ENCODE data around the gene ACSL3. TPM values are rescaled to one million over a fixed set of nuclear protein-coding genes. Genes with fewer than 3 reads are reported as not detected.
"Not testable (repeated sequence)": the region's sequence is repeated elsewhere in the genome, so short reads cannot be mapped to it uniquely, and the experiment has no call there.

ACSL3 gene
- total RNA-seq, 1 donor from 2014 or later = 37.4 TPM

DNA sequence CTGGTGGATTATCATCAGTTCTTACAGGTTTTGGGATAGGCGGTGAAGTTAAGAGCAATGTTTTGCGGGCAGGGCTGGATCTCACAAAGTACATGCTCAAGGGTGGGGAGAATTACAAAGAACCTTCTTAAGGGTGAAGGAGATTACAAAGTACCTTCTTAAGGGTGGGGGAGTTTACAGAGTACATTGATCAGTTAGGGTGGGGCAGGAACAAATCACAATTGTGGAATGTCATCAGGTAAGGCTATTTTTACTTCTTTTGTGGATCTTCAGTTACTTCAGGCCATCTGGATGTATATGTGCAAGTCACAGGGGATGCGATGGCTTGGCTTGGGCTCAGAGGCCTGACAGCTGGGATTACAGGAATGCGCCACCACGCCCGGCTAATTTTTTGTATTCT, 12.8 kb upstream of the ACSL3 start:
- DNase-seq (ENCODE audit: low spot score); intact Hi-C loops (cut with DNase I): not testable (repeated sequence)

DNA sequence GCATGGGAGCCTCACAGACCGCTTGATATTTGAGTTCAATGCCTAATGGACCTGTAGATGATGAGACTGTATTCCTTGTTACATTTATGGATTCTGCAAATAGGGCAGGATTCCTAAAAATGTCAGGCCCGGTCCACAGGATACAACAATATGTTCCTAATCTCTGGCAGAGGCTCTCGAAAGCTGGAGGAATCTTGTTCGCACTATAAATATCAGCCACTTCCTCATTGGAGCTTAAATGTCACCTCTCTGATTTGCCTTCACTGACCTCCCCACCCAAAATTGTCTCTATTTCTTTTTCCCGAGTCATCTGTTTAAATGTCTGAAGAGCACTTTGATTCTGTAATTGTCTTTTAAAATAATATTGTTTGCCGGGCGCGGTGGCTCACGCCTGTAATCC, 12.0 kb upstream of the ACSL3 start:
- no peak for DNase-seq (ENCODE audit: low spot score)
- intact Hi-C loops (cut with DNase I) = no loop called here

DNA sequence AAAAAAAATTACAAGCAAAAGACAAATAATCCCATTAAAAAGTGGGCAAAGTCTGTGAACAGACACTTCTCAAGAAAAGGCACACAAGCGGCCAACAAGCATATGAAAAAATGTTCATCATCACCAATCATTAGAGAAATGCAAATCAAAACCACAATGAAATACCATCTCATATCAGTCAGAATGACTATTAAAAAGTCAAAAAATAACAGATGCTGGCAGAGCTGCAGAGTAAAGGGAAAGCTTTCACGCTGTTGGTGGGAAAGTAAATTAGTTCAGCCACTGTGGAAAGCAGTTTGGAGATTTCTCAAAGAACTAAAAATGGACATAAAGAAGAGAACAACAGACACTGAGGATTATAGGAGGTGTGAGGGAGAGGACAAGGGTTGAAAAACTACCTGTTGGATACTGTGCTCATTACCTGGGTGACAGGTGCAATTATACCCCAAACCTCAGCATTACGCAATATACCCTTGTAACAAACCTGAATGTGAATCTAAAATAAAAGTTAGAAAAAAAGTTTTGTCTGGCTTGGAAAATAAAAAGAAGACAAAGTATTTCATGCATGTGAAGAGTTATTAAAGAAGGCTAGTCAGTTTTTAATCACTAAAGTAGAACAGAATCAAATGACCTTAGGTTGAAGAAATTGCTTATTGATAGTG, 8.7 kb upstream of the ACSL3 start:
- intact Hi-C loops (cut with DNase I) = no loop called here
- DNase-seq (ENCODE audit: low spot score) = no peak

DNA sequence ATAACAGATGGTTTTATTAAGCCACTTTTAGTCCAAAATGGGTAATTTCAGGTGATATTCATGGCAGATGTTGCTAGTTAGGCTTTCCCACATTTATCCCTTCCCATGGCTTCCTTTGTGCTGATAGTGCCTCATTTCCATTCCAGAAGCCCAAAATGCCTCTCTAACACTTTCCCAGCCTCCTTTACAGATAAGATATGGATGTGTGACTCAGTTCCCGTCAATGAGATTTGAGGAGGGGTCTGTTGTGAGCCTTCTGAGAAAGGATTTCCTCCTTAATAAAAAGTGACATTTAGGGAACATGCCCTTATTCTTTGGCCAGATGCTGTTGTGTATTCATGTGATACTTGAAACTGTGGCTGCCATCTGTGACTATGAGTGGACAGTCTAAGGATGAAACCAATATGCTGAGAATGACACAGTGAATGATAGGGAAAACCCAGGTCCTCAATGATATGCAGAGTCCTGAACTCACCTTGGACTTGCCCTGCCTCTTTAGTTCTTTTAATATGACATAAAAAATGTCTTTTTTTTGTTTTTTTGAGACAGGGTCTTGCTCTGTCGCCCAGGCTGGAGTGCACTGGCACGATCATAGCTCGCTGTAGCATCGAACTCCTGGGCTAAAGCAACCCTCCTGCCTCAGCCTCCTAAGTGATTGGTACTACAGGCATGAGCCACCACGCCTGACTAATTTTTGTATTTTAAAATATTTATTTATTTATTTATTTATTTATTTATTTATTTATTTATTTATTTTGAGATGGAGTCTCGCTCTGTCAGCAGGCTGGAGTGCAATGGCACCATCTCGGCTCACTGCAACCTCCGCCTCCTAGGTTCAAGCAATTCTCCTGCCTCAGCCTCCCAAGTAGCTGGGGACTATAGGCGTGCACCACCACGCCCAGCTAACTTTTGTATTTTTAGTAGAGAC, 5.8 kb upstream of the ACSL3 start:
- no peak for DNase-seq (ENCODE audit: low spot score)
- intact Hi-C loops (cut with DNase I) = no loop called here

DNA sequence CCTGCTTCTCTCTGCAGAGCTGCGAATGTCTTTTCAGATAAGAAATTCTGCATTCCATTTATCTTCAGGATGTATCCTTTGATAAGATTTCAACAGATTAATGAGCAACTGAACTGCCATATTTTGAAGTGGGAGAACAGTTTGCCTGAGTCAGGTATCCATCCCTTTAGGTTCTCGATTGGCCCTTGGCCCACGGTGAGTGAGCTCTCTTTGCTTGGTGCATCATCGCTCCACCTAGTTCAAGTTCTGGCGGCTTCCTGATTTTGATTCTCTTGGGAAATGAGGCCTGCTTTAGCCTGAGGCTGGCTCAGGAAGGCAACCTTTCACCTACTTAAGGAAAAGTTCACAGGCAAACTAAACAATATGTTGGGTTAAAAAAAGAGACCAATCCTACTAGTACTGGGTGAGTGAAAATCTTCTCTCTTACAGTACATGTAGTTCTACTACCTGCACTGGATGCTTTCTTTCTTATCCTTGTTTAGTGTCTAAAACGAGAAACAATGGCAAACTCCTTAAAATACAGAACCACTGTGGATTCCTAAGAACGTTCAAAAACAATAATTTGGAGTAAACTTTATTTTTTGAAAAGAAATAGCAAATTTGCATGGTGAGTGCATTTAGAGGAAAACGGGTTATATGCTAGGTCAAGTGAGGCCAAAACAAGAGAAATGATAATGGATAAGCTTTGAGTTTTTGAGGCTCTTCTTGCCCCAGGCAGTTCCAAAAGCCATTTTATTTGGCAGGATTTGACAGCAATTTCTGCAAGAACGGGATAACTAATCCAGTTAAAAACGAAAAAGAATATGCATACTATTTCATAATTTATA, 837 bp upstream of the ACSL3 start:
- intact Hi-C loops (cut with DNase I) = loop anchor here (1.0 to 2.0 kb wide), 2 partner anchors 41 to 68 kb away; no protein-coding TSS in a partner anchor
- DNase-seq (ENCODE audit: low spot score) = peak; percentile 77

DNA sequence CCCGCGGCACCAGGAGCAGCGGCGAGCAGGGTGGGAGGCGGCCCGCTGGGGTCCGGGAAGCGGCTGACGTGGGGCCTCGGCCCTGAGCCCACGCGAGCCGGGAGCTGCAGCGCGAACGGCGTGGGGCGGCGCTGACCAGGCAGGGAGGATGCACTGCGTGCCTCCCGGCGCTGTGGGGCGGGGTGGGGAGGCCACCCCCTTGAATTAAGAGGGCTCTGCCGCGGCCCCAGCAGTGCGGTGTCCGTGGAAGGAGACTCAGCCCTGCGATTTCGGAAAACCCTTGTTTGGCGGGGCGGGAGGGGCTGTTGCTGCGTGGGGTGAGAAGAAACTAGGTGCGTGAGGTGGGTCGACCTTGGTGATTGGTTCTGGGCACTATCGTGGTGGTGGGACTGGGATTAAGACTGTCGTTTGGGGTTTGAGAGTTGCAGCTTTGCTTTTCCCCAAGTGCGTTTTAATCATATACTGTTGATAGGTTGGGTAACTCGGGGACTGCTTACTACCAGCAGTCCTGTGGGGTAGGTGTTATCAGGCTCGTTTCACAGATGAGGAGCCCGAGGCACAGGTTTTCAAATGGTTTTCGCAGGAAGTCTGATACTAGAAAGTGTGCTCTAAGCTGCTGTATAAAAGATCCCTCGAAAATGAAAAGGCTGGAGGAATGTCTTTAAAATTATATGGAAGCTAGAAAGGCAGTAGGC, 722 bp downstream of the ACSL3 start:
- peak; percentile 79 for DNase-seq (ENCODE audit: low spot score)
- intact Hi-C loops (cut with DNase I) = loop anchor here (1.0 to 2.0 kb wide), 2 partner anchors 39 to 153 kb away; no protein-coding TSS in a partner anchor

DNA sequence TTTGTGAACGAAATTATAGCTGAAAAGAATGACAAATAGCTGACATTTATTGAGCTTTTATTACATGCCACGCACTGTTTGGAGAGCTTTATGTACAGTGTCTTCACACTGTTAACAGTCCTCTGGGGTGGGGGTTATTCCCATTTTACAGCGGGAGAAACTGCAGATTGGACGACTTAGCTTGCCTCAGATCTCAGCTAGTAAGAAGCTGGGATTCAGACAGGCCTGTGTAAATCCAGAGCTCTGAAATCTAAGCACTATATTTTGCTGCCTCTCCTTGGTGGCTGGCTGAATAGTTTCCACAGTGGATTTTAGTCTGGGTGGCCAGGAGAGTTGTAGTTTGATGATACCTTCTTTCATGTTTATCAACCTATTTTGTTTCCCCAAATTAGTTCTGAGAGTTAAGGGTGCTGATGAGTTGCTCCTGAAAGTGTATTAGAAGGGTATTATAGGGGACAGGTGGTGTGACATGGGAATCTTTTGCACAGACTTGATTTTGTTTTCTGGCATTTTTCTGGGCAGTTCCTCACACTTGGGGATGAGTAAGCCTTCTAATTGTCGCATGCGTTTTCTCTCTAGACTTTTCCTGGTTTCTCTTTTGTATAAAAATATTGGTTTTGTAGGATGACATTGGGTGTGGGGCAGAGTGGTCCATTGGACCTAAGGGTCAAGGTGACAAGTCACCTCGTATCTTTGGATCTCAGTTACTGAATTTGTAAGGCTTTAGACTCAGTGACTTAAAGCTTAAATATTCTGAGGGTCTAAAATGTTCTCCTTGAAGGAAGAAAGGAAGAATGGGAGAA, 1.5 kb downstream of the ACSL3 start:
- intact Hi-C loops (cut with DNase I) = no loop called here
- DNase-seq (ENCODE audit: low spot score) = no peak

DNA sequence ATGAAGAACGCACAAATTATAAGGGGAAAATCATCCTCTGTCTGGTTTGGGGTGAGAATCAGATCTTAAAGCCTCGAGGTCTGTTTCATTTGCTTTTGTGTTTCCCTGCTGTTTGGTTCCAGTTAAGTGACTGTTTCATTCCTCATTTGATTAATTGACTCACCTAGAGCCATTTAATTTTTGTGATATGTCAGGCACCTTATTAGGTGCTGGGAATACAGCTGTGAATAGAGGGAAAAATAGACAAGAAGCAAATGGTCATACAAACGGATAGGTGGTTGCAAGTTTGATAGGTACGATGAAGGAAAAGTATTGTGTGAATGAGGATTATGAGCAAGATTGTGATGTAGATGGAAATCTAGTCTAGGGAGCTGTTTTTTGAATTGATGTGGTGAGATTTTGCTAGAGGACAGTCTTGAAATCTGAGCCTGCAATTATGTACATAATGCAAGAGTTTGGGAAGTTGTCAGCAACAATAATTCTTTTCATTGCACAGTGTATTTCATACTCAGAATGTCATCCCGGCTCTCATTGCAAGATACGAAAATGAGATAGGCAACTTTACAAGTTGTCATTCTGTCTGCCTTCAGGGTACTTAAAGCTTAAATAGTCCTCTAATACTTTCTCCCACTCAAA, 2.2 kb downstream of the ACSL3 start:
- DNase-seq (ENCODE audit: low spot score) = no peak
- intact Hi-C loops (cut with DNase I) = no loop called here

DNA sequence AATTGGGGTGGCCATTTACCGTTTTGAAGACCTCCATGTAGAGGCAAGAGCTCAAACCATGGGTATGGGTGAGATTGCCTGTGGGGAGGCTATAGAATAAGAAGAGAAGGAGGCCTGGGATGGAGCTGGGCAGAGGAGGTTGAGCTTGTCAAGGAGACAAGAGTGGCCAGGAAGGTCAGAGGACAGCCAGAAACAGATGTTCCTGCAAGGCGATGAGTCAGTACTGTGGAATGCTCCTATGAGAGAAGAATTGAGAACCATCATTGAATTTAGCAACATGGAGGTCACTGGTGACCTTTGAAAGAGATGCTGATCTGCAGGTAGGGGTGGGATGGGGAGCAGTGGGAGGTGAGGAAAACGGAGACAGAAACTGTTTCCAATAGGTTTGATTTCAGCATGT, 3.5 kb downstream of the ACSL3 start:
- intact Hi-C loops (cut with DNase I) = no loop called here
- DNase-seq (ENCODE audit: low spot score) = no peak

DNA sequence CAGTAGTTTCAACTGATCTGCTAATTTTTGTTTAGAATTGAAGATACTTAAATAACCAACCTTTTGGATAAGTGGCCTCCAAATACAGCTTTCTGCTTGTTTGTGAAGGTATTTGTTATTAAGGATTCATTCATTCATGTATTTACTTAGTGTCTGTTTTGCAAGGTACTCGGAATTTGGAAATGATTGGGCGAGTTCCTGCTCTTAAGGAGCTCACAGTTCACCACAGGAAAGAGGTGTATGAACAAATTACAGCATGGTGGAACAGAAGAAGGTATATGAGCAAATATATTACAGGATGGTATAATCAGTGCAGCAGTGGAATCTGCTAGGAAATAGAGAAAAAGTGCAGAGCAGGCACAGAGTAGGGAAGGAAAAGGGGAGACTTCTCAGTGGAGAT, 4.5 kb downstream of the ACSL3 start:
- DNase-seq (ENCODE audit: low spot score) = no peak

DNA sequence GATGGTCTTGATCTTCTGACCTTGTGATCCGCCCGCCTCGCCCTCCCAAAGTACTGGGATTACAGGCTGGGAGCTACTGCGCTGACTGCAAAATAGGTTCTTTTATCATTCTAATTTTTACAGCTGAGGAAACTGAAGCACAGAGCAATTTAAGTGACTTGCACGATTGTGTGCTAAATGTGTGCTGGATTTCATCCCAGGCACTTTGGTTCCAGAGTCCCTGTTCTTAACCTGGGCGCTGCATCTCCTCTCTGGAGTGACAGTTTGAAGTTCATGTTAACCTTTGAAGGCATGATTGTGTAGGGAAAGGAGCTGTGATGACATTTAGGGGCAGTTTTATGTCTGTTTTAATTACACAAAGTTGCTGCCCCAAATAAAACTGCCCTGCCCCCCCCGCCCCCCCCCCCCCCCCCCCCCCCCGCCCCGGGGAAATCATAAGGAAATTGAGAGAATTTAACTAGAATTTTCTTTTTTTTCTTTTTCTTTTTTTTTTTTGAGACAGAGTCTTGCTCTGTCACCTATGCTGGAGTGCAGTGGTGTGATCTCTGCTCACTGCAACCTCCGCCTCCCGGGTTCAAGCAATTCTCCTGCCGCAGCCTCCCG, 5.6 kb downstream of the ACSL3 start:
- no peak for DNase-seq (ENCODE audit: low spot score)

More for the DNA sequence above, 4.5 kb downstream of the ACSL3 start:
- intact Hi-C loops (cut with DNase I) = no loop called here

DNA sequence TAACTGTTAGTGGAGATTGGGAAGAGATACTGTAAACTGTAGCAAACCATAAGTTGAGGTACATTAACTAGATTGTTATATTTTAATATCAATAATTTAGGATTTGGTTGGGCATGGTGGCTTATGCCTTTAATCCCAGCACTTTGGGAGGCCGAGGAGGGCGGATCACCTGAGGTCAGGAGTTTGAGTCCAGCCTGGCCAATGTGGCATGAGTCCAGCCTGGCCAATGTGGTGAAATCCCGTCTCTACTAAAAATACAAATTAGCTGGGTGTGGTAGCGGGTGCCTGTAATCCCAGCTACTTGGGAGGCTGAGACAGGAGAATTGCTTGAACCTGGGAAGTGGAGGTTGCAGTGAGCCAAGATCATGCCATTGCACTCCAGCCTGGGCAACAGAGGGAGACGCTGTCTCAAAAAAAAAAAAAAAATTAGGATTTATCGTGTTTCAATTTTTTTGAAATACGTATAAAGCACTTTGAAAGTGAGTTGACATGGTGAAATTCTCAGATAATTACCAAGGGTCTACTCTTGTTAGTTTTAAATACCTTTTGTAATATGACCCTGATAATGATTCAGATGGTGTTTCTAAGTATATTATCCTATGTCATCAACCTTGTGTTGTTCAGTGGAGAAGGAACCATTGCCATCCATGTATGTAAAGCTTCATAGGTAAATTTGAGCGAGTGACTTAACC, 7.9 kb downstream of the ACSL3 start:
- intact Hi-C loops (cut with DNase I); DNase-seq (ENCODE audit: low spot score): not testable (repeated sequence)

More for the DNA sequence above, 5.6 kb downstream of the ACSL3 start:
- intact Hi-C loops (cut with DNase I) = no loop called here

DNA sequence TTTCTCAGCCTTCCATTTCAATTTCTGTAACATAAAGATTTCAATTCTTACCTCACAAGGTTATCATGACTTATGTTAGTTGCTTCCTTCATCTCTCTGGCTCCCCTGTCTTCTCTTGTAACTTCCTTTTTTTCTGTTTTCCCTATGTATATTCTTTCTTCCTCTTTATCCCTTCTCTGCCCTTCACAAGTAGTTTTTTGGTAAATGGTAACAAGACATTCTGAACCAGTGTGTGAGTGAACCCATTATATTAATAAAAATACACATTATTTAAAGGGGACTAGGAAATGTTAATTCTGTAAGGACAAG, 8.4 kb downstream of the ACSL3 start:
- no peak for DNase-seq (ENCODE audit: low spot score)
- intact Hi-C loops (cut with DNase I) = no loop called here

DNA sequence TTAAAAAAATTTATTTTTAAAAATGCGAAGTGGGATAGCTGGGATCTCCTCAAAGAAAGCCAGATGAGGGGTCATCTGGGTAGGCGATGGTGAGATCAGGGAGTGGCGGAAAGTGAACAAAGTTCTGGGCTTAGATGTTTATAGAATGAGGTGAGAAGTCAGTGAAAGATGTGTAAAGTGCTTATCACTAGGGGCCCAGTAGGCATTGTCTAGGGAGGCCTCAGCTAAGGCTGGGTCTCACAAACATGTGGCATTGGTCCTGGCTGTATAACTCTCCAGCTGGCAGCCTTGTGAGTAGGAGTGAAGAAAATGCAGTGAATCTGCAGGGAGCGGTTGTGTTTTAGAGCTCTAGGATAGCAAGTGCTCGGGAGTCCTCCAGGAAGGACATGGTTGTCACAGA, 10.5 kb downstream of the ACSL3 start:
- intact Hi-C loops (cut with DNase I) = no loop called here
- no peak for DNase-seq (ENCODE audit: low spot score)

DNA sequence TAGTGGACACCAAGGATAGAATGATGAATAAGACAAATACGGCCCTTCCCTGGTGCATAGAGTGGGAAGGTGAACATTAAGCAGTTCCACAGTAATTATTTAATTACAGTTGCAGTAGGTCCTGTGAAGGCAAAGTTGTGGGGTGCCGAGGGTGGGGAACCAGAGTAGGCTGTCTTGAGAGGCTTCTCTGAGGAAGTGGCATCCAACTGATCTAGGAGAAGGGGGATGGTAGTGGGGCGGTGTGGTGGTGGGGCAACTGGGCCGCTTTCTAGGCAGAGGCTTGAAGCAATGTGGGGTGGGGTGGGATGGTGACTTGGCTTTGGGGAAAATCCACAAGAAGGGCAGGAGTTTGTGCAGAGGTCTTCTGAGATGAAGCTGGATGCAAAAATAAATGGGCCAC, 11.7 kb downstream of the ACSL3 start:
- DNase-seq (ENCODE audit: low spot score) = no peak
- intact Hi-C loops (cut with DNase I) = no loop called here

DNA sequence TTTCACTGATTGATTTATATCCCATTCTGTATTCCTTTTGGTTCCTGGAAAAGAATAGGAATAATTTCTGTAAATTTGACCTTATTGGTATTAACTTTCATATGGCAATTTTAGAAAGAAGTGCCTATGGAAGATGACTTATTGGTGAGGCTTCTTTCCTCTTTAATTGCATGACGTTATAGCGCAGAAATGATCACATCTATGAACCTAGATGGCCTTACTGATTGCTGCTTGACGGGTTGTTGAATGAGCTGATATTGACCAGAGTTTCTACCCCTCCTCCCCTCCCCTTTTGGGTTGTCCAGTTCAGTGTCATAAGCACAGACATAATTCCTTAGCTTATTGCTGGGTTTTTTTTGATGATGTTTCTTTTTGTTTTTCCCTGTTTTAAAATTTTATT, 14.6 kb downstream of the ACSL3 start:
- intact Hi-C loops (cut with DNase I) = no loop called here
- DNase-seq (ENCODE audit: low spot score) = no peak

DNA sequence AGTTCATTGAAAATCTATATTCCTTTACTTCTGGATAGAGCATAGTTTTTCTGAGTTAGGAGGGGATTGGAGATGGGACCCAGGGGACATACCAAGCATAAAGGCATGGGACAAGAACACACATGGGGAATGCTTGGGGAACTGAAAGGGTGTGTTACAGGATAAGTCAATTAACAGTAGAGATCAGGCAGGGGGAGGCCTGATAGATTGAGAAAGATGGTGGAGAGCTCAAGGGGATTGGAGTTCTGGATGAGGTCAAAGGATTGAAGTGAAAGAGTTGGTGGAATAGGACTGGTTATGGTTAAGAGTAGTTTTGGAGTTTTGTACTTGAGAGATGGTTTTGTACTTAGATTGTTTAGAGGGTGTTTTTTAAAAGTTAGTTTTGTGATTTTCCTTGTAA, 16.1 kb downstream of the ACSL3 start:
- no peak for DNase-seq (ENCODE audit: low spot score)
- intact Hi-C loops (cut with DNase I) = no loop called here
